Measurements from ENCODE around the gene FASN. TPM values are rescaled to one million over a fixed set of nuclear protein-coding genes. Genes with fewer than 3 reads are reported as not detected.
A peak's percentile ranks its signal among the peaks of the same experiment; 100 is the strongest.

Gene FASN
- total and polyA plus RNA-seq, 2 of the 13 experiments (the other 11 are each of a cell fraction or from before 2014, with no cell fraction given), result 51.7 to 101 TPM

- TF ChIP-seq NFE2L2 (IDR thresholded peaks at IDR 0.05; ENCODE audit: low read length) (no peak), ATRX (CRISPR knock-in tag; IDR thresholded peaks at IDR 0.05; ENCODE audit: borderline replicate concordance) (no peak), KLF12 (CRISPR knock-in tag; IDR thresholded peaks at IDR 0.05; ENCODE audit: borderline replicate concordance) (no peak; the same call in 1 of the 2 replicates), ZNF235 (CRISPR knock-in tag; IDR thresholded peaks at IDR 0.05; ENCODE audit: borderline replicate concordance) (no peak; the same call in 1 of the 2 replicates), MAFF (IDR thresholded peaks at IDR 0.05; ENCODE audit: low read depth, low read length) (no peak), FOXC1 (CRISPR knock-in tag; IDR thresholded peaks at IDR 0.05; ENCODE audit: borderline replicate concordance) (0 out of 2 replicates have a peak, but pooled peaks have one; percentile 33), ZNF737 (CRISPR knock-in tag; IDR thresholded peaks at IDR 0.05; ENCODE audit: borderline replicate concordance) (no peak), SMYD3 (CRISPR knock-in tag; IDR thresholded peaks at IDR 0.05) (no peak), ZNF296 (CRISPR knock-in tag; conservative IDR thresholded peaks at IDR 0.05) (peak; percentile 27; the same call in 1 of the 2 replicates), ZNF24 (IDR thresholded peaks at IDR 0.05) (no peak), ELF1 (CRISPR knock-in tag; IDR thresholded peaks at IDR 0.05) (peak; percentile 32; the same call in 1 of the 2 replicates), ZNF362 (CRISPR knock-in tag; IDR thresholded peaks at IDR 0.05; ENCODE audit: borderline replicate concordance) (peak; percentile 7; the same call in 1 of the 2 replicates), HHEX (CRISPR knock-in tag; IDR thresholded peaks at IDR 0.05) (no peak), HNF4G (IDR thresholded peaks at IDR 0.05; ENCODE audit: borderline replicate concordance, low read depth, low read length) (no peak), HNF4G (CRISPR knock-in tag; IDR thresholded peaks at IDR 0.05; ENCODE audit: borderline replicate concordance, low read depth) (no peak), NONO (IDR thresholded peaks at IDR 0.05) (no peak), NONO (CRISPR knock-in tag; conservative IDR thresholded peaks at IDR 0.05) (peak; percentile 58; the same call in 1 of the 2 replicates)
- TF ChIP-seq, protein P1, sequence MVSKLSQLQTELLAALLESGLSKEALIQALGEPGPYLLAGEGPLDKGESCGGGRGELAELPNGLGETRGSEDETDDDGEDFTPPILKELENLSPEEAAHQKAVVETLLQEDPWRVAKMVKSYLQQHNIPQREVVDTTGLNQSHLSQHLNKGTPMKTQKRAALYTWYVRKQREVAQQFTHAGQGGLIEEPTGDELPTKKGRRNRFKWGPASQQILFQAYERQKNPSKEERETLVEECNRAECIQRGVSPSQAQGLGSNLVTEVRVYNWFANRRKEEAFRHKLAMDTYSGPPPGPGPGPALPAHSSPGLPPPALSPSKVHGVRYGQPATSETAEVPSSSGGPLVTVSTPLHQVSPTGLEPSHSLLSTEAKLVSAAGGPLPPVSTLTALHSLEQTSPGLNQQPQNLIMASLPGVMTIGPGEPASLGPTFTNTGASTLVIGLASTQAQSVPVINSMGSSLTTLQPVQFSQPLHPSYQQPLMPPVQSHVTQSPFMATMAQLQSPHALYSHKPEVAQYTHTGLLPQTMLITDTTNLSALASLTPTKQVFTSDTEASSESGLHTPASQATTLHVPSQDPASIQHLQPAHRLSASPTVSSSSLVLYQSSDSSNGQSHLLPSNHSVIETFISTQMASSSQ (IDR thresholded peaks at IDR 0.05; ENCODE audit: low read depth), result no peak
- TF ChIP-seq, protein P1 (CRISPR knock-in tag; IDR thresholded peaks at IDR 0.05; ENCODE audit: borderline replicate concordance), result no peak
- TF ChIP-seq, protein P2, sequence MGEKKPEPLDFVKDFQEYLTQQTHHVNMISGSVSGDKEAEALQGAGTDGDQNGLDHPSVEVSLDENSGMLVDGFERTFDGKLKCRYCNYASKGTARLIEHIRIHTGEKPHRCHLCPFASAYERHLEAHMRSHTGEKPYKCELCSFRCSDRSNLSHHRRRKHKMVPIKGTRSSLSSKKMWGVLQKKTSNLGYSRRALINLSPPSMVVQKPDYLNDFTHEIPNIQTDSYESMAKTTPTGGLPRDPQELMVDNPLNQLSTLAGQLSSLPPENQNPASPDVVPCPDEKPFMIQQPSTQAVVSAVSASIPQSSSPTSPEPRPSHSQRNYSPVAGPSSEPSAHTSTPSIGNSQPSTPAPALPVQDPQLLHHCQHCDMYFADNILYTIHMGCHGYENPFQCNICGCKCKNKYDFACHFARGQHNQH (CRISPR knock-in tag; IDR thresholded peaks at IDR 0.05), result no peak; the same call in 1 of the 2 replicates
- TF ChIP-seq, protein P3, sequence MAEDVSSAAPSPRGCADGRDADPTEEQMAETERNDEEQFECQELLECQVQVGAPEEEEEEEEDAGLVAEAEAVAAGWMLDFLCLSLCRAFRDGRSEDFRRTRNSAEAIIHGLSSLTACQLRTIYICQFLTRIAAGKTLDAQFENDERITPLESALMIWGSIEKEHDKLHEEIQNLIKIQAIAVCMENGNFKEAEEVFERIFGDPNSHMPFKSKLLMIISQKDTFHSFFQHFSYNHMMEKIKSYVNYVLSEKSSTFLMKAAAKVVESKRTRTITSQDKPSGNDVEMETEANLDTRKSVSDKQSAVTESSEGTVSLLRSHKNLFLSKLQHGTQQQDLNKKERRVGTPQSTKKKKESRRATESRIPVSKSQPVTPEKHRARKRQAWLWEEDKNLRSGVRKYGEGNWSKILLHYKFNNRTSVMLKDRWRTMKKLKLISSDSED (CRISPR knock-in tag; IDR thresholded peaks at IDR 0.05), result no peak
Observed at GRCh38 chr17:82098939-82099763, 1.1 kb upstream of the FASN start (continued).

Data from HepG2 (cell line).